ENCODE results near the gene DGKE. TPM values are rescaled to one million over a fixed set of nuclear protein-coding genes. Genes with fewer than 3 reads are reported as not detected.

Gene DGKE
- total RNA-seq, 1 donor from 2014 or later = 6.8 TPM

DNA sequence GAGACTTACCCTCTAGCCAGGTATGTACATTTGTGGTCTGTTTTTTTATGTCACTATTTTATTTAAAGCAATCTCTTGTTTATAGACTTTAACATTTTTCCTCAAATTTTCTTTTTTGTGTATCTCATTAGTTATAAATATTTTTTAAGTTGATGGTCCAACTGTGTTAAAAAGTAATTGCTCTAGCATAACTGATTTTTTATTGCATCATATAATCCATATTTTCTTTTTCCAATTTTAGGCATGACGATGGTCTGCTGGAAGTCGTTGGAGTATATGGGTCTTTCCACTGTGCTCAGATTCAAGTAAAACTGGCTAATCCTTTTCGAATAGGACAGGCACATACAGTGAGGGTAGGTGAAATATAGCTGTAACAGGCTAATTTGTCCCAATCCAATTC lies 27.9 kb downstream of the DGKE start:
- DNase-seq (ENCODE audit: low spot score) = no peak
- no peaks in the 10 kb centered on the region for H3K27me3 Mint-ChIP-seq (ENCODE audit: low read depth)
- no peak overlapping the region for H3K27ac Mint-ChIP-seq (ENCODE audit: unreplicated experiment)
- TF ChIP-seq, protein P1, sequence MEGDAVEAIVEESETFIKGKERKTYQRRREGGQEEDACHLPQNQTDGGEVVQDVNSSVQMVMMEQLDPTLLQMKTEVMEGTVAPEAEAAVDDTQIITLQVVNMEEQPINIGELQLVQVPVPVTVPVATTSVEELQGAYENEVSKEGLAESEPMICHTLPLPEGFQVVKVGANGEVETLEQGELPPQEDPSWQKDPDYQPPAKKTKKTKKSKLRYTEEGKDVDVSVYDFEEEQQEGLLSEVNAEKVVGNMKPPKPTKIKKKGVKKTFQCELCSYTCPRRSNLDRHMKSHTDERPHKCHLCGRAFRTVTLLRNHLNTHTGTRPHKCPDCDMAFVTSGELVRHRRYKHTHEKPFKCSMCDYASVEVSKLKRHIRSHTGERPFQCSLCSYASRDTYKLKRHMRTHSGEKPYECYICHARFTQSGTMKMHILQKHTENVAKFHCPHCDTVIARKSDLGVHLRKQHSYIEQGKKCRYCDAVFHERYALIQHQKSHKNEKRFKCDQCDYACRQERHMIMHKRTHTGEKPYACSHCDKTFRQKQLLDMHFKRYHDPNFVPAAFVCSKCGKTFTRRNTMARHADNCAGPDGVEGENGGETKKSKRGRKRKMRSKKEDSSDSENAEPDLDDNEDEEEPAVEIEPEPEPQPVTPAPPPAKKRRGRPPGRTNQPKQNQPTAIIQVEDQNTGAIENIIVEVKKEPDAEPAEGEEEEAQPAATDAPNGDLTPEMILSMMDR (IDR thresholded peaks at IDR 0.05) = no peak
- no peaks in the 10 kb centered on the region for H3K4me1 Mint-ChIP-seq (ENCODE audit: low read depth)
- H3K4me3 Mint-ChIP-seq (ENCODE audit: unreplicated experiment) = no peak overlapping the region
- H3K9me3 Mint-ChIP-seq (ENCODE audit: low read depth) = no peaks in the 10 kb centered on the region
- H3K36me3 Mint-ChIP-seq (ENCODE audit: low read depth) = peaks cover 10% of the 10 kb centered on the region

DNA sequence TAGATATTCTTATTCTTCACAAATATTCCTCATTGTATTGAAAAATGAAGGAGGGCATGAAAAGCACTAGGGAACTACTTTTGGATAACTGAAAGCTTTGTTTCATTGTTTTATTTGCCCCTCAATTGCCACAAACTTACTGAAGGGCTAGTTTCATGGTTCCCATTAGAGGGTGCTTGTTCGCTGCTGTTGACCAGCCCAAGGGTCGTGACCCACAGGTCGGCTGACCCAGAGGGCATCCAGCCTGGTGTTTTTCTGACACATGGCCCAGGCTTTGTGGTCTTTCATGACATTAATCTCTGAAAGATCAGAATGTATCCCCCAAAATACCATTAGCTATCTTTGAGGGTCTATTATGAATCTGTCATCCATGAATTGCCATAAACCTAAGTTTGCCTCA lies 30.0 kb downstream of the DGKE start:
- H3K27me3 Mint-ChIP-seq (ENCODE audit: low read depth) = no peaks in the 10 kb centered on the region
- H3K4me1 Mint-ChIP-seq (ENCODE audit: low read depth) = no peaks in the 10 kb centered on the region
- no peak overlapping the region for H3K4me3 Mint-ChIP-seq (ENCODE audit: unreplicated experiment)
- DNase-seq (ENCODE audit: low spot score) = no peak
- H3K36me3 Mint-ChIP-seq (ENCODE audit: low read depth) = peaks cover 8% of the 10 kb centered on the region
- H3K27ac Mint-ChIP-seq (ENCODE audit: unreplicated experiment) = no peak overlapping the region
- TF ChIP-seq, protein P1 (IDR thresholded peaks at IDR 0.05) = no peak
- no peaks in the 10 kb centered on the region for H3K9me3 Mint-ChIP-seq (ENCODE audit: low read depth)

DNA sequence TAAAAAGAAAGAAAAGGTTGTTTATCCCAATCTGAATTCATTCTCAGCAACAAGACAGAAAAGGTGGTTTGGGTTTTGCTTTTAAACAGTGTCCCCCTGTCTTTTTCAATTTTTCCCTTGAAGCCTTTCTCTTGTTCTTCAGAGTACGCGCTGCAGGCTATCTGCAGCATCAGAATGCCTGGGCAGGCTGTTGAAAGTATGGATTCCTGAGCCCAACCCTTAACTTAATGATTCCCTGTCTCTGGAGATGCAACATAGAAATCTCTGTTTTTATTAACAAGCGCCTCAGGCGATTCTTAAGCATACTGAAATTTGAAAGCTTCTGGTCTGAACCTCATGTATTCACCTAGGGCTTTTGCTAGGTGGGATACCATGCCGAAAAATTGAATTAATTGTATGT lies 32.1 kb downstream of the DGKE start:
- TF ChIP-seq, protein P1 (IDR thresholded peaks at IDR 0.05) = no peak
- Mint-ChIP-seq H3K27ac (ENCODE audit: unreplicated experiment) (no peak overlapping the region), H3K9me3 (ENCODE audit: low read depth) (no peaks in the 10 kb centered on the region), H3K4me1 (ENCODE audit: low read depth) (no peaks in the 10 kb centered on the region), H3K36me3 (ENCODE audit: low read depth) (peaks cover 4% of the 10 kb centered on the region), H3K27me3 (ENCODE audit: low read depth) (no peaks in the 10 kb centered on the region), H3K4me3 (ENCODE audit: unreplicated experiment) (no peak overlapping the region)
- DNase-seq (ENCODE audit: low spot score) = no peak

DNA sequence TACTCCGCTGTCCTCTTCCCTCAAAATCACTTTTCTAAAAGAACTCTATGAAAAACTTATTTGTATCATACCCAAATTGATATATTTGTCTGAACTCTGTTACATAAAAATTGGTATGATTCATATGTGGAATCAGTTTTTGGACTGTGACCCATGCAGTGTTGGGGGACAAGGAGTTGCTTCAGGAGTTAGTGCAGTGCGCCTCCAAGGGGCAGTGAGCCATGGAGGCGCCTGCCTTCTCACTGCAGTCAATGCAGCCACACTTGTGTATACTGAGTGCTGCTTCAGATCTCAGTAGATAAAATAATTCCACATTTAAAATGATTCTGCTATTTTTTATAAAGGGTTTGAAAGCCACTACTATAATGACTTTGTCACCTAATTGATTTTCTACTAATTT lies 32.5 kb downstream of the DGKE start:
- Mint-ChIP-seq H3K27me3 (ENCODE audit: low read depth) (no peaks in the 10 kb centered on the region), H3K4me1 (ENCODE audit: low read depth) (no peaks in the 10 kb centered on the region), H3K9me3 (ENCODE audit: low read depth) (no peaks in the 10 kb centered on the region), H3K4me3 (ENCODE audit: unreplicated experiment) (no peak overlapping the region), H3K27ac (ENCODE audit: unreplicated experiment) (no peak overlapping the region), H3K36me3 (ENCODE audit: low read depth) (peaks cover 4% of the 10 kb centered on the region)
- TF ChIP-seq, protein P1 (IDR thresholded peaks at IDR 0.05) = no peak
- DNase-seq (ENCODE audit: low spot score) = no peak

DNA sequence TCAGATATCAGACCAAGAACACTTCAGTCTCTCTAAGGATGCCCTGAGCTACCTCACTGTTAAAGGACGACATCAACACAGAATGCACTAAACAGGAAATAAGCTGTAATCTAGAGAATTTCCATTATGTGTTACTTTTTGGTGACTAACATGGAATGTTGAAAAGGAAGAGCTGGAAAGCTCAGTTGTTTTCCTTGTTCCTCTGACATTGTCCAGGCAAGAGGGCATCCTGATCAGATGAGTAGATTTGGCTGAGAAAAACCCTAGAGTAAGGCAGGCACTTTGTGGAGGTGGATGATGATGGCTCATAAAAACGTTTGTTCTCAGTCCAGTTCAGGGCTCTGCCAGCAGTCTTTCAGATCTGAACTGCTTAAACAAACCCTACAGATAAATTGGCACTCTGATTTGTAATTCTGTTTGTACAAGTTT lies 34.0 kb downstream of the DGKE start:
- TF ChIP-seq, protein P1 (IDR thresholded peaks at IDR 0.05) = no peak

More for the DNA sequence above, 34.0 kb downstream of the DGKE start:
- Mint-ChIP-seq H3K9me3 (ENCODE audit: low read depth) (no peaks in the 10 kb centered on the region), H3K4me3 (ENCODE audit: unreplicated experiment) (no peak overlapping the region), H3K4me1 (ENCODE audit: low read depth) (no peaks in the 10 kb centered on the region), H3K27me3 (ENCODE audit: low read depth) (no peaks in the 10 kb centered on the region), H3K36me3 (ENCODE audit: low read depth) (peaks cover 1% of the 10 kb centered on the region), H3K27ac (ENCODE audit: unreplicated experiment) (no peak overlapping the region)
- no peak for DNase-seq (ENCODE audit: low spot score)

Data from chondrocyte (in vitro differentiated cells).